ENCODE results near the gene IDUA. TPM values are rescaled to one million over a fixed set of nuclear protein-coding genes. Genes with fewer than 3 reads are reported as not detected.

IDUA gene
- total and polyA plus RNA-seq, 4 donors = 3.0 to 4.5 (median 3.8) TPM

DNA sequence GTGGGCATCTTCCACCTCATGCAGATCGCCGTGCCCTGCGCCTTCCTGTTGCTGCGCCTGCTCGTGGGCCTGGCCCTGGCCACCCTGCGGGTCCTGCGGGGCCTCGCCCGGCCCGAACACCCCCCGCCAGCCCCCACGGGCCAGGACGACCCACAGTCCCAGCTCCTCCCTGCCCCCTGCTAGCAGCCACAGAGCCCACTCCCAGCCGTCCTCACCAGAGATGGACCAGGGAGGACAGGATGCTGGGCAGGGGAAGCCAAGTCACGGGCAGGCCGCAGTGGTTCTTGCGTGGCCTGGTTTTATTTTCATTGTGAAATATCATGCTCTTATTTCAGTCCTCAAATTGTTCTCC lies 28.6 kb upstream of the IDUA start:
- 95% methylated on average over 17 of the region's 17 CpGs for WGBS
- Histone ChIP-seq H3K9me3 (ENCODE audit: control insufficient read depth in 4 of 4, low read length in 3 of 4) (no peaks in the 10 kb centered on the region), H3K36me3 (ENCODE audit: control insufficient read depth in 4 of 4, insufficient read depth in 3 of 4, low read depth in 1 of 4, low read length in 3 of 4) (peaks cover 2 to 29% (median 4%) of the 10 kb centered on the region in 4 donors), H3K4me3 (ENCODE audit: low read depth in 1 of 3, low read length in 3 of 3) (no peak overlapping the region), H3K4me1 (ENCODE audit: control insufficient read depth in 4 of 4, insufficient read depth in 4 of 4, low read length in 3 of 4) (no peaks in the 10 kb centered on the region), H3K9ac (ENCODE audit: low read depth in 1 of 2, low read length in 2 of 2) (no peak overlapping the region), H3K27me3 (ENCODE audit: control insufficient read depth in 4 of 4, insufficient read depth in 4 of 4, low read length in 3 of 4) (no peaks in the 10 kb centered on the region), H3K27ac (ENCODE audit: low read depth in 1 of 2, low read length in 2 of 2) (no peak overlapping the region)
- no peak for DNase-seq (ENCODE audit: low spot score)
- TF ChIP-seq, protein P1, sequence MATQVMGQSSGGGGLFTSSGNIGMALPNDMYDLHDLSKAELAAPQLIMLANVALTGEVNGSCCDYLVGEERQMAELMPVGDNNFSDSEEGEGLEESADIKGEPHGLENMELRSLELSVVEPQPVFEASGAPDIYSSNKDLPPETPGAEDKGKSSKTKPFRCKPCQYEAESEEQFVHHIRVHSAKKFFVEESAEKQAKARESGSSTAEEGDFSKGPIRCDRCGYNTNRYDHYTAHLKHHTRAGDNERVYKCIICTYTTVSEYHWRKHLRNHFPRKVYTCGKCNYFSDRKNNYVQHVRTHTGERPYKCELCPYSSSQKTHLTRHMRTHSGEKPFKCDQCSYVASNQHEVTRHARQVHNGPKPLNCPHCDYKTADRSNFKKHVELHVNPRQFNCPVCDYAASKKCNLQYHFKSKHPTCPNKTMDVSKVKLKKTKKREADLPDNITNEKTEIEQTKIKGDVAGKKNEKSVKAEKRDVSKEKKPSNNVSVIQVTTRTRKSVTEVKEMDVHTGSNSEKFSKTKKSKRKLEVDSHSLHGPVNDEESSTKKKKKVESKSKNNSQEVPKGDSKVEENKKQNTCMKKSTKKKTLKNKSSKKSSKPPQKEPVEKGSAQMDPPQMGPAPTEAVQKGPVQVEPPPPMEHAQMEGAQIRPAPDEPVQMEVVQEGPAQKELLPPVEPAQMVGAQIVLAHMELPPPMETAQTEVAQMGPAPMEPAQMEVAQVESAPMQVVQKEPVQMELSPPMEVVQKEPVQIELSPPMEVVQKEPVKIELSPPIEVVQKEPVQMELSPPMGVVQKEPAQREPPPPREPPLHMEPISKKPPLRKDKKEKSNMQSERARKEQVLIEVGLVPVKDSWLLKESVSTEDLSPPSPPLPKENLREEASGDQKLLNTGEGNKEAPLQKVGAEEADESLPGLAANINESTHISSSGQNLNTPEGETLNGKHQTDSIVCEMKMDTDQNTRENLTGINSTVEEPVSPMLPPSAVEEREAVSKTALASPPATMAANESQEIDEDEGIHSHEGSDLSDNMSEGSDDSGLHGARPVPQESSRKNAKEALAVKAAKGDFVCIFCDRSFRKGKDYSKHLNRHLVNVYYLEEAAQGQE (IDR thresholded peaks at IDR 0.05) = no peak
- TF ChIP-seq RXRA (IDR thresholded peaks at IDR 0.05) (no peak), EGR1 (IDR thresholded peaks at IDR 0.05; ENCODE audit: low read depth in 2 of 2) (no peak), JUND (IDR thresholded peaks at IDR 0.05) (no peak), FOXA1 (IDR thresholded peaks at IDR 0.05) (no peak)
- TF ChIP-seq, protein P2, sequence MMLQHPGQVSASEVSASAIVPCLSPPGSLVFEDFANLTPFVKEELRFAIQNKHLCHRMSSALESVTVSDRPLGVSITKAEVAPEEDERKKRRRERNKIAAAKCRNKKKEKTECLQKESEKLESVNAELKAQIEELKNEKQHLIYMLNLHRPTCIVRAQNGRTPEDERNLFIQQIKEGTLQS (IDR thresholded peaks at IDR 0.05) = no peak

- no peak overlapping the region for H3K9ac ChIP-seq (ENCODE audit: low read depth in 1 of 2, low read length in 2 of 2)
- H3K27me3 ChIP-seq (ENCODE audit: control insufficient read depth in 4 of 4, insufficient read depth in 4 of 4, low read length in 3 of 4) = no peaks in the 10 kb centered on the region
- no peak for DNase-seq (ENCODE audit: low spot score)
- H3K4me1 ChIP-seq (ENCODE audit: control insufficient read depth in 4 of 4, insufficient read depth in 4 of 4, low read length in 3 of 4) = no peaks in the 10 kb centered on the region
- no peak overlapping the region for H3K27ac ChIP-seq (ENCODE audit: low read depth in 1 of 2, low read length in 2 of 2)
- TF ChIP-seq JUND (IDR thresholded peaks at IDR 0.05) = no peak
- TF ChIP-seq, protein P1 (IDR thresholded peaks at IDR 0.05) = no peak
- no peak for TF ChIP-seq YY1 (IDR thresholded peaks at IDR 0.05)
- TF ChIP-seq, protein P2 (IDR thresholded peaks at IDR 0.05) = no peak
- no peak for TF ChIP-seq NR2F2 (IDR thresholded peaks at IDR 0.05)
- TF ChIP-seq, protein P3, sequence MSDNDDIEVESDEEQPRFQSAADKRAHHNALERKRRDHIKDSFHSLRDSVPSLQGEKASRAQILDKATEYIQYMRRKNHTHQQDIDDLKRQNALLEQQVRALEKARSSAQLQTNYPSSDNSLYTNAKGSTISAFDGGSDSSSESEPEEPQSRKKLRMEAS (IDR thresholded peaks at IDR 0.05) = no peak
- TF ChIP-seq FOXA1 (IDR thresholded peaks at IDR 0.05) = no peak
- TF ChIP-seq ZBTB33 (IDR thresholded peaks at IDR 0.05) = no peak
- no peak for TF ChIP-seq RAD21 (IDR thresholded peaks at IDR 0.05)
- WGBS = 89% methylated on average over 17 of the region's 17 CpGs
- H3K4me3 ChIP-seq (ENCODE audit: low read depth in 1 of 3, low read length in 3 of 3) = no peak overlapping the region
- H3K9me3 ChIP-seq (ENCODE audit: control insufficient read depth in 4 of 4, low read length in 3 of 4) = no peaks in the 10 kb centered on the region
- H3K36me3 ChIP-seq (ENCODE audit: control insufficient read depth in 4 of 4, insufficient read depth in 3 of 4, low read depth in 1 of 4, low read length in 3 of 4) = peaks cover 2 to 24% (median 3%) of the 10 kb centered on the region in 4 donors
Measured at GRCh38 chr4:958696-959337, 28.0 kb upstream of the IDUA start.

Data from liver (tissue), 9 donors.